Measurements from ENCODE around the gene NDUFV3.
A peak's percentile ranks its signal among the peaks of the same experiment; 100 is the strongest.
"Not testable (repeated sequence)": the region's sequence is repeated elsewhere in the genome, so short reads cannot be mapped to it uniquely, and the experiment has no call there.

Gene NDUFV3

GRCh38 chr21:42892931-42893755 lies at the start of gene NDUFV3:
Gene NDUFV3, plus strand, starts transcription at chr21:42893309. Its CDS starts 25 bp downstream, at chr21:42893334.
- peak within 1 kb of the TSS; percentile 86 to 95 (median 90) for H3K27ac ChIP-seq
- peak within 1 kb of the TSS; percentile 85 to 97 (median 91) for H3K4me2 ChIP-seq
- no peak for TF ChIP-seq Cebpa-rat (IDR thresholded peaks at IDR 0.05)
- H3K9me3 ChIP-seq (replicated peaks in 1 of 11) = no peaks in the 10 kb centered on the region
- no peaks in the 10 kb centered on the region for H3K27me3 ChIP-seq
- peaks cover 23 to 33% (median 28%) of the 10 kb centered on the region in 11 experiments for H3K36me3 ChIP-seq
- peaks cover 0 to 41% (median 24%) of the 10 kb centered on the region in 11 experiments; a peak in 11 of 22 replicates for H4K20me1 ChIP-seq
- H3K4me1 ChIP-seq = peaks cover 4 to 8% (median 6%) of the 10 kb centered on the region in 10 experiments; a peak in 18 of 20 replicates
- H3K4me3 ChIP-seq = peak within 1 kb of the TSS; percentile 72 to 99 (median 92)
- peak within 1 kb of the TSS; percentile 87 to 97 (median 93) for H3K9ac ChIP-seq

- H3K9ac ChIP-seq = peak overlapping the region in 5 of 11 experiments; percentile 27 to 58 (median 43); a peak in 4 of 22 replicates
- H3K4me3 ChIP-seq = no peak overlapping the region; a peak in 1 of 20 replicates
- no peak overlapping the region; a peak in 1 of 22 replicates for H3K27ac ChIP-seq
- peaks cover 4 to 100% (median 98%) of the 10 kb centered on the region in 11 experiments; a peak in 21 of 22 replicates for H4K20me1 ChIP-seq
- TF ChIP-seq Cebpa-rat (IDR thresholded peaks at IDR 0.05) = no peak
- H3K4me1 ChIP-seq = peaks cover 20 to 85% (median 73%) of the 10 kb centered on the region in 10 experiments
- no peaks in the 10 kb centered on the region for H3K27me3 ChIP-seq
- peak overlapping the region in 7 of 11 experiments; percentile 45 to 71 (median 58); a peak in 13 of 22 replicates for H3K4me2 ChIP-seq
- no peaks in the 10 kb centered on the region for H3K9me3 ChIP-seq (replicated peaks in 1 of 11)
- H3K36me3 ChIP-seq = peaks cover 57 to 99% (median 89%) of the 10 kb centered on the region in 11 experiments
Observed at GRCh38 chr21:42844411-42845113, 48.5 kb upstream of the NDUFV3 start.

- no peaks in the 10 kb centered on the region for H3K27me3 ChIP-seq
- H4K20me1 ChIP-seq = peaks cover 9 to 100% (median 98%) of the 10 kb centered on the region in 11 experiments; a peak in 21 of 22 replicates
- H3K27ac ChIP-seq = no peak overlapping the region; a peak in 1 of 22 replicates
- H3K9me3 ChIP-seq (replicated peaks in 1 of 11) = no peaks in the 10 kb centered on the region
- H3K36me3 ChIP-seq = peaks cover 66 to 100% (median 94%) of the 10 kb centered on the region in 11 experiments
- peak overlapping the region in 7 of 11 experiments; percentile 2 to 58 (median 27); a peak in 7 of 22 replicates for H3K9ac ChIP-seq
- H3K4me3 ChIP-seq = no peak overlapping the region; a peak in 2 of 20 replicates
- peak overlapping the region; percentile 5 to 71 (median 50); a peak in 18 of 22 replicates for H3K4me2 ChIP-seq
- no peak for TF ChIP-seq Cebpa-rat (IDR thresholded peaks at IDR 0.05)
- H3K4me1 ChIP-seq = peaks cover 12 to 85% (median 71%) of the 10 kb centered on the region in 10 experiments
Observed at GRCh38 chr21:42845296-42845965, 47.7 kb upstream of the NDUFV3 start.

DNA sequence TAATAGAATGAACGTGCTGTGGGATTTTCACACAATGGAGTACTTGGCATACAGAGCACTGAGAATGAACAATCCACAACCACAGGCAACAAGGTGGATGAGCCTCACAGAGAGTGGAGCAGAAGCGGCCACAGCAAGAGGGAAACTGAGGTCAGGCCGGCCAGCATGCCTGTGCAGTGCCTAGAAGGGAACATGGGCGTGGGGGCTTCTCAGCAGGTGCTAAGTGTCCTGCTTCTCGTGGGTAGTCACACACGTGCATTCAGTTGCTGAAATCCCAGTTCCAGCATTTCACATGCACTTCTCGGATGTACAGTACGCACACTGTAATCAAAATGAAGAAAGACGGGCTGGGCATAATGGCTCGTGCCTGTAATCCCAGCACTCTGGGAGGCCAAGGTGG lies 46.9 kb upstream of the NDUFV3 start:
- H3K27me3 ChIP-seq = no peaks in the 10 kb centered on the region
- peak overlapping the region in 9 of 11 experiments; percentile 8 to 71 (median 51); a peak in 16 of 22 replicates for H3K4me2 ChIP-seq
- H3K9ac ChIP-seq = 0 out of 22 replicates have a peak overlapping the region, but pooled peaks of 1 of the 11 experiments have one; percentile 2
- no peak overlapping the region for H3K27ac ChIP-seq
- H3K4me1 ChIP-seq = peaks cover 5 to 85% (median 71%) of the 10 kb centered on the region in 10 experiments; a peak in 19 of 20 replicates
- no peaks in the 10 kb centered on the region for H3K9me3 ChIP-seq (replicated peaks in 1 of 11)
- H3K36me3 ChIP-seq = peaks cover 60 to 100% (median 90%) of the 10 kb centered on the region in 11 experiments
- H4K20me1 ChIP-seq = peaks cover 9 to 100% (median 98%) of the 10 kb centered on the region in 11 experiments; a peak in 21 of 22 replicates
- TF ChIP-seq Cebpa-rat (IDR thresholded peaks at IDR 0.05) = no peak
- H3K4me3 ChIP-seq = no peak overlapping the region

GRCh38 chr21:42847051-42847707 lies 45.9 kb upstream of the NDUFV3 start:
- Histone ChIP-seq H3K9me3 (replicated peaks in 1 of 11) (no peaks in the 10 kb centered on the region), H3K27ac (no peak overlapping the region), H3K4me3 (no peak overlapping the region), H3K4me1 (peaks cover 5 to 85% (median 71%) of the 10 kb centered on the region in 10 experiments; a peak in 18 of 20 replicates), H4K20me1 (peaks cover 9 to 100% (median 98%) of the 10 kb centered on the region in 11 experiments; a peak in 21 of 22 replicates), H3K9ac (no peak overlapping the region), H3K4me2 (peak overlapping the region in 6 of 11 experiments; percentile 2 to 71 (median 60); a peak in 10 of 22 replicates), H3K27me3 (no peaks in the 10 kb centered on the region), H3K36me3 (peaks cover 60 to 100% (median 92%) of the 10 kb centered on the region in 11 experiments)
- no peak for TF ChIP-seq Cebpa-rat (IDR thresholded peaks at IDR 0.05)

DNA sequence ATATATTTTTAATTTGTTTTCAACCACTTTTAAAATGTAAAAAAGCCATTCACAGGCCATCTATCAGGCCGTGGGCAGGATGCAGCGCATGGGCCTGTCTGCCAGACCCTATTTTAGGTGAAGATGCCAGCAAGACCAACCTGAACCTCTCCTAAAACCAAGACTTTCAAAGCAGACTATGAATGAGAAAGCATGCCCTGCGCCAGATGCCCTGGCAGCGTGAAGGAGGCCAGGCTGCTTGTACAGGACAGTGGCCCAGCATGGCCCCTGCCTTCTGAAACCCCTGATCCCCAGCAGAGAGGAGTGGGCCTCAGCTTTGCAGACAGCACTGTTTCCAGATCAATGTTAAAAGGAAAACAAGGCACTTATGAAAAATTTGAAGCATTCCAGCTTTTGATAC lies 45.4 kb upstream of the NDUFV3 start:
- Histone ChIP-seq H3K27ac (no peak overlapping the region), H3K27me3 (no peaks in the 10 kb centered on the region), H3K4me1 (peaks cover 5 to 85% (median 71%) of the 10 kb centered on the region in 10 experiments; a peak in 18 of 20 replicates), H3K4me3 (no peak overlapping the region), H3K36me3 (peaks cover 58 to 100% (median 92%) of the 10 kb centered on the region in 11 experiments), H4K20me1 (peaks cover 9 to 100% (median 98%) of the 10 kb centered on the region in 11 experiments; a peak in 21 of 22 replicates), H3K4me2 (peak overlapping the region in 6 of 11 experiments; percentile 2 to 71 (median 48); a peak in 7 of 22 replicates), H3K9ac (no peak overlapping the region), H3K9me3 (replicated peaks in 1 of 11) (no peaks in the 10 kb centered on the region)
- no peak for TF ChIP-seq Cebpa-rat (IDR thresholded peaks at IDR 0.05)

DNA sequence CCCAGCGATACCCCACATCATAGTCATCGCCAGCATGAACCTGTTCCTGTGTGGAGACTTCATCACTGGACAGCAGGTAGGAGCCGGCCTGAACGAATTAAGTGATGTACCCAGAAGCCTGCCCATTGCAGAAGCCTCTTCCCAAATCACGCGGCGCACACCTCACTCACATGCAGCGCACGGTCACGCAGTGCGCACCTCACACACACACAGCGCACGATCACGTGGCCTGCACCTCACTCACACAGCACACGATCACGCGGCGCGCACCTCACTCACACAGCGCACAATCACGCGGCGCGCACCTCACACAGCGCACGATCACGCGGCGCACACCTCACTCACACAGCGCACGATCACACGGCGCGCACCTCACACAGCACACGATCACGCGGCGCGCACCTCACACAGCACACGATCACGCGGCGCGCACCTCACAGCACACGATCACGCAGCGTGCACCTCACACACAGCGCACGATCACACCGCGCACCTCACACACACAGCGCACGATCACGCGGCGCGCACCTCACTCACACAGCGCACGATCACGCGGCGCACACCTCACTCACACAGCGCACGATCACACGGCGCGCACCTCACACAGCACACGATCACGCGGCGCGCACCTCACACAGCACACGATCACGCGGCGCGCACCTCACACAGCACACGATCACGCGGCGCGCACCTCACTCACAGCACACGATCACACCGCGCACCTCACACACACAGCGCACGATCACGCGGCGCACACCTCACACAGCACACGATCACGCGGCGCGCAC lies 44.8 kb upstream of the NDUFV3 start:
- H3K27me3 ChIP-seq; H3K27ac ChIP-seq; H3K9me3 ChIP-seq (replicated peaks in 1 of 11); H3K4me3 ChIP-seq; H3K9ac ChIP-seq: not testable (repeated sequence)
- Histone ChIP-seq H3K36me3 (peaks cover 55 to 100% (median 92%) of the 10 kb centered on the region in 11 experiments), H4K20me1 (peaks cover 9 to 100% (median 98%) of the 10 kb centered on the region in 11 experiments; a peak in 21 of 22 replicates), H3K4me1 (peaks cover 5 to 87% (median 72%) of the 10 kb centered on the region in 10 experiments; a peak in 18 of 20 replicates), H3K4me2 (peak overlapping the region in 3 of 11 experiments; percentile 9 to 71 (median 71); a peak in 2 of 22 replicates)

Data from BLaER1 treated with 17β-estradiol and CSF1 and Interleukin-3, amounts not matched to agents 10 nM and 100 nM (cell line).